Natural killer cell (primary cell): ENCODE measurements around the gene MYO5A. TPM values are rescaled to one million over a fixed set of nuclear protein-coding genes. Genes with fewer than 3 reads are reported as not detected.

Experiments used
- ATAC-seq, 3 donors: fragments of 150-1000 bp in 2 of 3; fragments of 200-7000 bp in 1 of 3; cut with Tn5 transposase; 1 replicate in 1 of 3; 2 replicates in 2 of 3; pipeline ENCODE4 v1.10.0; 2021; ENCODE audit warnings: mild to moderate bottlenecking in 2 of 3, moderate library complexity in 2 of 3
- DNase-seq, 2 donors: peaks; one replicate each; pipeline versions ENCODE4 v3.0.0 to v3.0.0-alpha.2; 2013 to 2021; ENCODE audit warnings: mixed read lengths in 1 of 2
- H3K27ac ChIP-seq: one replicate; pipeline ENCODE4 v1.5.1; 2013; ENCODE audit warnings: mild to moderate bottlenecking, low read length
- H3K27me3 ChIP-seq: one replicate; pipeline ENCODE4 v1.6.1; 2013; ENCODE audit warnings: low read length; ENCODE audit not compliant: control insufficient read depth, insufficient read depth
- H3K36me3 ChIP-seq: one replicate; pipeline ENCODE4 v1.6.1; 2013; ENCODE audit warnings: low read length; ENCODE audit not compliant: control insufficient read depth, insufficient read depth
- H3K4me1 ChIP-seq: one replicate; pipeline ENCODE4 v1.6.1; 2013; ENCODE audit warnings: low read length; ENCODE audit not compliant: control insufficient read depth, insufficient read depth
- H3K4me3 ChIP-seq: one replicate; pipeline ENCODE4 v1.5.1; 2013; ENCODE audit warnings: low read length
- H3K9me3 ChIP-seq: one replicate; pipeline ENCODE4 v1.6.1; 2013; ENCODE audit warnings: low read length; ENCODE audit not compliant: control insufficient read depth, insufficient read depth
- H3K27ac Mint-ChIP-seq, 2 donors: one replicate each; pipeline ENCODE4 v1.8.0; 2022; ENCODE audit warnings: mild to moderate bottlenecking in 2 of 2, mixed read lengths in 2 of 2, moderate library complexity in 1 of 2
- H3K27me3 Mint-ChIP-seq, 2 donors: one replicate each; pipeline ENCODE4 v1.8.0; 2022; ENCODE audit warnings: low read depth in 2 of 2, mixed read lengths in 2 of 2
- H3K36me3 Mint-ChIP-seq: one replicate; pipeline ENCODE4 v1.8.0; 2022; ENCODE audit warnings: mixed read lengths
- H3K4me1 Mint-ChIP-seq, 2 donors: one replicate each; pipeline ENCODE4 v1.8.0; 2022; ENCODE audit warnings: mixed read lengths in 2 of 2
- H3K4me3 Mint-ChIP-seq: one replicate; pipeline ENCODE4 v1.8.0; 2022; ENCODE audit warnings: mild to moderate bottlenecking, moderate library complexity, mixed read lengths
- H3K9me3 Mint-ChIP-seq, 2 donors: one replicate each; pipeline ENCODE4 v1.8.0; 2022; ENCODE audit warnings: mixed read lengths in 2 of 2
- CTCF ChIP-seq: fragments of 200-600 bp; IDR thresholded peaks from one replicate; pipeline ENCODE4 v1.8.0; 2022; ENCODE audit warnings: antibody characterized with exemption
- WGBS: methylation state at CpG from one replicate; pipeline ENCODE4 v1.1.7; 2013; ENCODE audit warnings: missing lambda C conversion rate; ENCODE audit not compliant: insufficient coverage; 5-methylcytosine and 5-hydroxymethylcytosine counted together
- intact Hi-C: fragments of 100-400 bp; cut with micrococcal nuclease; formaldehyde crosslinking; loops from one replicate; pipeline ENCODE4 v1.14.2; 2022
- total RNA-seq, 4 donors: library from RNA; stranded (reverse); fragments of 120-200 nt in 1 of 4; gene quantifications; one replicate each; pipeline versions ENCODE4 v1.2.3 to v1.2.4, GENCODE V29; 2013 to 2022

The MYO5A gene
- total RNA-seq, 3 donors from 2014 or later (not counting 1 experiment from before 2014, with no cell fraction given): 42.8 to 51.5 (median 44.4) TPM

- no peak overlapping the region for H3K4me3 ChIP-seq
- H3K27ac ChIP-seq: no peak overlapping the region
- Mint-ChIP-seq H3K4me1 (peaks cover 58 to 77% of the 10 kb centered on the region in 2 donors), H3K9me3 (no peaks in the 10 kb centered on the region), H3K4me3 (no peak overlapping the region), H3K27me3 (no peaks in the 10 kb centered on the region), H3K36me3 (no peaks in the 10 kb centered on the region), H3K27ac (no peak overlapping the region)
- no peaks in the 10 kb centered on the region for H3K36me3 ChIP-seq
- ATAC-seq (no peak), DNase-seq (no peak)
- no peaks in the 10 kb centered on the region for H3K9me3 ChIP-seq
- no peaks in the 10 kb centered on the region for H3K27me3 ChIP-seq
- peaks cover 33% of the 10 kb centered on the region for H3K4me1 ChIP-seq
- intact Hi-C loops: no loop called here
- no peak for TF ChIP-seq CTCF
- WGBS: 100% methylated on average over 2 of the region's 2 CpGs
Observed at GRCh38 chr15:52485290-52485689, 43.4 kb downstream of the MYO5A start.

GRCh38 chr15:52483707-52484106 lies 45.0 kb downstream of the MYO5A start:
- Histone ChIP-seq H3K9me3 (no peaks in the 10 kb centered on the region), H3K27me3 (no peaks in the 10 kb centered on the region), H3K4me3 (no peak overlapping the region), H3K36me3 (no peaks in the 10 kb centered on the region), H3K27ac (peak overlapping the region; percentile 14), H3K4me1 (peaks cover 33% of the 10 kb centered on the region)
- Mint-ChIP-seq H3K4me1 (peaks cover 66 to 73% of the 10 kb centered on the region in 2 donors), H3K4me3 (peak overlapping the region; percentile 43), H3K36me3 (no peaks in the 10 kb centered on the region), H3K9me3 (no peaks in the 10 kb centered on the region), H3K27ac (peak overlapping the region; percentile 78 to 82), H3K27me3 (no peaks in the 10 kb centered on the region)
- intact Hi-C loops: loop anchor here (2.0 kb wide), 1 partner anchor 45 kb away; the partner anchor contains the start of gene MYO5A
- no peak for TF ChIP-seq CTCF
- WGBS: 44% methylated on average over 3 of the region's 3 CpGs
- ATAC-seq (peak in 1 of 3 donors; percentile 8), DNase-seq (no peak)

GRCh38 chr15:52481915-52482314 lies 46.8 kb downstream of the MYO5A start:
- peaks cover 60 to 63% of the 10 kb centered on the region in 2 donors for H3K4me1 Mint-ChIP-seq
- DNase-seq: peak in 1 of 2 donors; percentile 88
- H3K4me3 ChIP-seq: no peak overlapping the region

More at GRCh38 chr15:52481915-52482314, 46.8 kb downstream of the MYO5A start:
- H3K4me1 ChIP-seq: peaks cover 29% of the 10 kb centered on the region
- 3% methylated on average over 3 of the region's 3 CpGs for WGBS
- Mint-ChIP-seq H3K4me3 (peak overlapping the region; percentile 65), H3K9me3 (no peaks in the 10 kb centered on the region), H3K27ac (peak overlapping the region; percentile 78 to 82), H3K27me3 (no peaks in the 10 kb centered on the region), H3K36me3 (no peaks in the 10 kb centered on the region)
- no peaks in the 10 kb centered on the region for H3K27me3 ChIP-seq
- H3K36me3 ChIP-seq: no peaks in the 10 kb centered on the region
- no peak for TF ChIP-seq CTCF
- intact Hi-C loops: loop anchor here (2.0 kb wide), 1 partner anchor 47 kb away; the partner anchor contains the start of gene MYO5A
- ATAC-seq: peak; percentile 90 to 99 (median 94)
- no peaks in the 10 kb centered on the region for H3K9me3 ChIP-seq
- peak overlapping the region; percentile 80 for H3K27ac ChIP-seq
